Measurements from ENCODE around the gene SEPTIN12.
"Not testable (repeated sequence)": the region's sequence is repeated elsewhere in the genome, so short reads cannot be mapped to it uniquely, and the experiment has no call there.

SEPTIN12 gene

DNA sequence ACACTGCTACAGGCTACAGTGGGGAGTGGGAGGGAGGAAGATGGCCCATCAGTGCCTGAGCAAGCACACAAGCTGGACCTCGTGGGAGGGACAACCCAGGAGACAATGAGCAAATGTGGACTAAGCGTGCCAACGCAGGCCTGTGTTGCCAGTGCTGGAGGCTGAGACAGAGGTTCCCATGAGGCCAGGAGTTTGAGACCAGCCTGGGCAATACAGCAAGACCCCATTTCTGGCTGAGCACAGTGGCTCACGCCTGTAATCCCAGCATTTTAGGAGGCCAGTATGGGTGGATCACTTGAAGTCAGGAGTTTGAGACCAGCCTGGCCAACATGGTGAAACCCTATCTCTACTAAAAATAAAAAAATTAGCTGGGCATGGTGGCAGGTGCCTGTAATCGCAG, 49.8 kb downstream of the SEPTIN12 start:
- not testable (repeated sequence) for DNase-seq (ENCODE audit: low read depth)

DNA sequence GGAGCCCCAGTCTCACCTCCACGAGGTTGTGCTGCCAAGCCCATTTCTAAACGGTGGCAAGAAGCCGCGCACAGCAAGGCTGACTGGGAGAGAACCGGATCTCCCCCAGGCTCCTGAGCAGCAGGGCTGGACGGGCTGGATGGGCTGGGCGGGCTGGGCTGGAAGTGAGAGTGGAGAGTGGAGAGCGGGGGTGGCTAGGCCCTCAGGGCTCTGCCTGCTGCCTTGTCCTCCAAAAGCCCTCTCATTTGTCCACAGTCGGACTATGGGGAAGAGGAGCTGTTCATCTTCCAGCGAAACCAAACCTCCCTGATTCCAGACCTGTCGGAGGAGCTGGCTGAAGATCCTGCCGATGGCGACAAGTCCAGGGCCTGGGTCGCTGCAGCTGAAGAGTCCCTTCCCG, 50.6 kb downstream of the SEPTIN12 start:
- DNase-seq (ENCODE audit: low read depth), result no peak
- H3K4me3 ChIP-seq (ENCODE audit: low read depth, low read length), result no peak overlapping the region

More for the DNA sequence above, 49.8 kb downstream of the SEPTIN12 start:
- not testable (repeated sequence) for H3K4me3 ChIP-seq (ENCODE audit: low read depth, low read length)

DNA sequence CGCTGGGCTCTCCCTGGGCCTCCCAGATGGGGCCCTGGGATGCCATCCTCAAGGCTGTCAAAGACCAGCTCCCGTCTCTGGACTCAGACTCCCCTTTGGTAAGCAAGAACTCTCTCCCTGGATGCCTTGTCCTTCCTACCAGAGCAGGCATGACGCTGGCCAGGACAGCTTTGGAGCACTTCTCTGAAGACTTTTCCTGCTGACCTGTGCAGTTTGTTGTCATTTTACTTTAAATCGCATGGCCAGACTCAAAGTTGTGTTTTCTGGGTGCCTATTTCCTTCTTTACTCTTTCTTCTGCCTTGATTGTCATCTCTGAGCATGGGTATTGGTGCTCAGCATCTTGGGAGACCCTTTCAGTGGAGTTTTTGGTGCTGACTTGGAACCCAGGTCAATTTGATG, 51.6 kb downstream of the SEPTIN12 start:
- H3K4me3 ChIP-seq (ENCODE audit: low read depth, low read length), result no peak overlapping the region
- DNase-seq (ENCODE audit: low read depth), result no peak

GRCh38 chr16:4734730-4735535, 53.2 kb downstream of the SEPTIN12 start:
- DNase-seq (ENCODE audit: low read depth), result peak; percentile 39
- H3K4me3 ChIP-seq (ENCODE audit: low read depth, low read length), result peak overlapping the region; percentile 99

- peak; percentile 90 for DNase-seq (ENCODE audit: low read depth)
- peak within 1 kb of the TSS; percentile 99 for H3K4me3 ChIP-seq (ENCODE audit: low read depth, low read length)
Observed at GRCh38 chr16:4734063-4734729, 53.9 kb downstream of the SEPTIN12 start, which contains the start of the genes ANKS3 and DNAAF8. Gene ANKS3, minus strand, starts transcription at chr16:4734271. Its CDS starts 4,122 bp downstream, at chr16:4730149. Gene DNAAF8, plus strand, starts transcription at chr16:4734537. Its CDS starts 1,978 bp downstream, at chr16:4736515.

DNA sequence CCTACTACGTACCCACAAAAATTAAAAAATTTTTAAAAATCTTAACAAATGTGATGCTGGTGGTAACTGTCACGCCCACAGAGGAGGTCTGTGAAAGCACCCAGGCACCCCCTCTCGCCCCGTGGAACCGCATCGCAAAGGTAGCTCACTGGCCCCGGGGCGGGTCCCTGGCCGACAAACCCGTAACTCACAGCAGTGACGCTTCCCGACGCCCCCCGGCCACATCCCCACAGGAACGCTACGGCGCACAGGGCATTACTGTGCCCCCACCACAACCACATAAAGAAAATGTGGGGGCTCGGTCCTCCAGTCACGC, 54.4 kb downstream of the SEPTIN12 start:
- peak overlapping the region; percentile 99 for H3K4me3 ChIP-seq (ENCODE audit: low read depth, low read length)
- DNase-seq (ENCODE audit: low read depth), result no peak

- peak overlapping the region; percentile 99 for H3K4me3 ChIP-seq (ENCODE audit: low read depth, low read length)
- DNase-seq (ENCODE audit: low read depth), result no peak
Observed at GRCh38 chr16:4733211-4733742, 54.9 kb downstream of the SEPTIN12 start.

DNA sequence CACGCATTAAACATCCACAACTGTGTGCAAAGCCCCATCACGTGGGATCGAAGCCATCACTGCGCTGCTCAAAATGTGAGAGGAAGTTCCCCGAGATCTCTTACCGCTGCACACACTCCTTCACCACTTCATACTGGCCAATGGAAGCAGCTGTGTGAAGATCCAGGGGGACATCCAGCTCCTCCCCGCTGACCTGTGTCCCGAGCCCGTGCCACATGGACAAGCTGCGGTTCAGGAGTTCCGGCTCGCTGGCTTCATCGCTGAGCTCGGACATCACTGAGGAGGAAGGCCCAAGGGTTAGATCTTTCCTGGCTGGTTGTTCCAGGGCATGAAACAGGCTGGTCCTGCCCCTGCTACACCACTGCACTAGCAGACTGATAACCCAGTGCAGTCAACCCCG, 58.3 kb downstream of the SEPTIN12 start:
- no peak for DNase-seq (ENCODE audit: low read depth)

GRCh38 chr16:4728676-4729075, 59.5 kb downstream of the SEPTIN12 start:
- no peak for DNase-seq (ENCODE audit: low read depth)
- no peak overlapping the region for H3K4me3 ChIP-seq (ENCODE audit: low read depth, low read length)

More for the DNA sequence above, 58.3 kb downstream of the SEPTIN12 start:
- no peak overlapping the region for H3K4me3 ChIP-seq (ENCODE audit: low read depth, low read length)

All from skeletal muscle cell (primary cell).